Endothelial cell of umbilical vein (primary cell): Measurements from ENCODE around the gene OSBPL6.

ENCODE experiments used
- EZH2 ChIP-seq: IDR thresholded peaks from 2 replicates; pipeline ENCODE4 v1.6.1; 2012; ENCODE audit warnings: borderline replicate concordance, low read depth, mild to moderate bottlenecking, moderate library complexity, low read length, inconsistent platforms; ENCODE audit not compliant: severe bottlenecking
- POLR2A ChIP-seq: IDR thresholded peaks from 2 replicates; pipeline ENCODE4 v1.6.1; 2012; ENCODE audit warnings: low read depth, mild to moderate bottlenecking, control low read depth, low read length
- TF ChIP-seq, protein P1 (sequence below), 2 donors: IDR thresholded peaks; 1 replicate in 1 of 2; 2 replicates in 1 of 2; pipeline ENCODE4 v1.5.1; 2011; ENCODE audit warnings: low read length in 2 of 2, mild to moderate bottlenecking in 2 of 2, moderate library complexity in 2 of 2, control low read depth in 1 of 2, inconsistent platforms in 1 of 2, low read depth in 1 of 2; ENCODE audit not compliant: insufficient read depth in 1 of 2; ENCODE audit errors: extremely low read depth in 1 of 2
- TF ChIP-seq, protein P2 (sequence below): IDR thresholded peaks from 2 replicates; pipeline ENCODE4 v1.6.1; 2011; ENCODE audit not compliant: insufficient read depth, insufficient read length

GRCh38 chr2:178275600-178275999 lies 81.3 kb downstream of the OSBPL6 start:
- TF ChIP-seq, protein P1, sequence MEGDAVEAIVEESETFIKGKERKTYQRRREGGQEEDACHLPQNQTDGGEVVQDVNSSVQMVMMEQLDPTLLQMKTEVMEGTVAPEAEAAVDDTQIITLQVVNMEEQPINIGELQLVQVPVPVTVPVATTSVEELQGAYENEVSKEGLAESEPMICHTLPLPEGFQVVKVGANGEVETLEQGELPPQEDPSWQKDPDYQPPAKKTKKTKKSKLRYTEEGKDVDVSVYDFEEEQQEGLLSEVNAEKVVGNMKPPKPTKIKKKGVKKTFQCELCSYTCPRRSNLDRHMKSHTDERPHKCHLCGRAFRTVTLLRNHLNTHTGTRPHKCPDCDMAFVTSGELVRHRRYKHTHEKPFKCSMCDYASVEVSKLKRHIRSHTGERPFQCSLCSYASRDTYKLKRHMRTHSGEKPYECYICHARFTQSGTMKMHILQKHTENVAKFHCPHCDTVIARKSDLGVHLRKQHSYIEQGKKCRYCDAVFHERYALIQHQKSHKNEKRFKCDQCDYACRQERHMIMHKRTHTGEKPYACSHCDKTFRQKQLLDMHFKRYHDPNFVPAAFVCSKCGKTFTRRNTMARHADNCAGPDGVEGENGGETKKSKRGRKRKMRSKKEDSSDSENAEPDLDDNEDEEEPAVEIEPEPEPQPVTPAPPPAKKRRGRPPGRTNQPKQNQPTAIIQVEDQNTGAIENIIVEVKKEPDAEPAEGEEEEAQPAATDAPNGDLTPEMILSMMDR (IDR thresholded peaks at IDR 0.05; ENCODE audit: extremely low read depth in 1 of 2, insufficient read depth in 1 of 2, low read depth in 1 of 2, low read length in 2 of 2) = no peak
- TF ChIP-seq EZH2 (no peak), POLR2A (no peak)
- TF ChIP-seq, protein P2, sequence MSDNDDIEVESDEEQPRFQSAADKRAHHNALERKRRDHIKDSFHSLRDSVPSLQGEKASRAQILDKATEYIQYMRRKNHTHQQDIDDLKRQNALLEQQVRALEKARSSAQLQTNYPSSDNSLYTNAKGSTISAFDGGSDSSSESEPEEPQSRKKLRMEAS = no peak
